H9 (cell line): ENCODE results near the gene CD8A. TPM values are rescaled to one million over a fixed set of nuclear protein-coding genes. Genes with fewer than 3 reads are reported as not detected.

Experiments
- DNase-seq: peaks from one replicate; pipeline ENCODE4 v3.0.0-alpha.2; 2017
- H2AFZ ChIP-seq: one replicate; pipeline ENCODE4 v1.6.1; 2013; ENCODE audit warnings: mild to moderate bottlenecking, low read length, control low read depth, moderate library complexity
- H2AK5ac ChIP-seq: 2 replicates; pipeline ENCODE4 v1.6.1; 2013; ENCODE audit warnings: low read length, control low read depth, mixed read lengths; ENCODE audit not compliant: insufficient read length
- H2BK120ac ChIP-seq: one replicate; pipeline ENCODE4 v1.6.1; 2013; ENCODE audit warnings: low read depth, mild to moderate bottlenecking, low read length, control low read depth, inconsistent platforms; ENCODE audit not compliant: poor library complexity, severe bottlenecking
- H2BK12ac ChIP-seq: 2 replicates; pipeline ENCODE4 v1.6.1; 2013; ENCODE audit warnings: low read length, control low read depth, mixed read lengths, low read depth; ENCODE audit not compliant: insufficient read length
- H2BK15ac ChIP-seq: 2 replicates; pipeline ENCODE4 v1.6.1; 2013; ENCODE audit warnings: low read depth, low read length, control low read depth
- H2BK20ac ChIP-seq: one replicate; pipeline ENCODE4 v1.6.1; 2013; ENCODE audit warnings: low read depth, mild to moderate bottlenecking, low read length, control low read depth, inconsistent platforms; ENCODE audit not compliant: poor library complexity, severe bottlenecking
- H2BK5ac ChIP-seq: 2 replicates; pipeline ENCODE4 v1.6.1; 2013; ENCODE audit warnings: low read length, control low read depth, mixed read lengths; ENCODE audit not compliant: insufficient read length
- H3K14ac ChIP-seq: 2 replicates; pipeline ENCODE4 v1.6.1; 2013; ENCODE audit warnings: low read length, control low read depth; ENCODE audit not compliant: insufficient read depth
- H3K18ac ChIP-seq: 2 replicates; pipeline ENCODE4 v1.6.1; 2013; ENCODE audit warnings: low read depth, mild to moderate bottlenecking, mixed read lengths, low read length, control low read depth; ENCODE audit not compliant: insufficient read length
- H3K23ac ChIP-seq: 2 replicates; pipeline ENCODE4 v1.6.1; 2013; ENCODE audit warnings: low read length, control low read depth, mixed read lengths, low read depth; ENCODE audit not compliant: insufficient read length
- H3K23me2 ChIP-seq: 2 replicates; pipeline ENCODE4 v1.6.1; 2013; ENCODE audit warnings: low read depth, mild to moderate bottlenecking, mixed read lengths, low read length, control low read depth; ENCODE audit not compliant: insufficient read length, poor library complexity, severe bottlenecking
- H3K27ac ChIP-seq: 2 replicates; pipeline ENCODE4 v1.5.1; 2013; ENCODE audit warnings: low read length, control low read depth, mixed read lengths, low read depth; ENCODE audit not compliant: insufficient read length
- H3K27me3 ChIP-seq: 2 replicates; pipeline ENCODE4 v1.6.1; 2013; ENCODE audit warnings: low read length, control low read depth, inconsistent platforms; ENCODE audit not compliant: insufficient read depth
- H3K4ac ChIP-seq: 2 replicates; pipeline ENCODE4 v1.6.1; 2013; ENCODE audit warnings: low read depth, mild to moderate bottlenecking, control low read depth, inconsistent platforms, low read length, moderate library complexity
- H3K4me1 ChIP-seq: 2 replicates; pipeline ENCODE4 v1.6.1; 2013; ENCODE audit warnings: low read length, control low read depth, inconsistent platforms; ENCODE audit not compliant: insufficient read depth
- H3K4me2 ChIP-seq: 2 replicates; pipeline ENCODE4 v1.6.1; 2013; ENCODE audit warnings: low read length, control low read depth, mixed read lengths; ENCODE audit not compliant: insufficient read length, insufficient read depth
- H3K56ac ChIP-seq: 2 replicates; pipeline ENCODE4 v1.6.1; 2013; ENCODE audit warnings: low read depth, mild to moderate bottlenecking, mixed read lengths, low read length, control low read depth; ENCODE audit not compliant: insufficient read length
- H3K79me1 ChIP-seq: 2 replicates; pipeline ENCODE4 v1.6.1; 2013; ENCODE audit warnings: low read depth, mild to moderate bottlenecking, moderate library complexity, low read length, control low read depth, inconsistent platforms; ENCODE audit not compliant: insufficient read depth, poor library complexity, severe bottlenecking
- H3K79me2 ChIP-seq: 2 replicates; pipeline ENCODE4 v1.6.1; 2013; ENCODE audit warnings: low read length, control low read depth, inconsistent platforms; ENCODE audit not compliant: insufficient read depth
- H3K9ac ChIP-seq: 2 replicates; pipeline ENCODE4 v1.6.1; 2013; ENCODE audit warnings: low read length, control low read depth, mixed read lengths; ENCODE audit not compliant: insufficient read length; ENCODE audit errors: extremely low read depth
- H3K9me3 ChIP-seq: one replicate; pipeline ENCODE4 v1.6.1; 2013; ENCODE audit warnings: low read depth, low read length, inconsistent platforms; ENCODE audit not compliant: control insufficient read depth
- H3T11ph ChIP-seq: one replicate; pipeline ENCODE4 v1.6.1; 2013; ENCODE audit warnings: mild to moderate bottlenecking, low read length, control low read depth, inconsistent platforms
- H4K20me1 ChIP-seq: one replicate; pipeline ENCODE4 v1.6.1; 2013; ENCODE audit not compliant: control insufficient read depth, insufficient read length, insufficient read depth
- H4K5ac ChIP-seq: 2 replicates; pipeline ENCODE4 v1.6.1; 2013; ENCODE audit warnings: low read depth, mild to moderate bottlenecking, mixed read lengths, low read length, control low read depth; ENCODE audit not compliant: insufficient read length
- H4K8ac ChIP-seq: replicated peaks from 2 replicates; pipeline ENCODE4 v1.6.1; 2013; ENCODE audit warnings: low read length, control low read depth, mixed read lengths, low read depth; ENCODE audit not compliant: insufficient read length
- H4K91ac ChIP-seq: 2 replicates; pipeline ENCODE4 v1.6.1; 2013; ENCODE audit warnings: low read depth, mild to moderate bottlenecking, moderate library complexity, mixed read lengths, low read length, control low read depth; ENCODE audit not compliant: insufficient read length
- H3K27ac Mint-ChIP-seq, 3 experiments: 2 replicates in 2 of 3; 3 replicates in 1 of 3; pipeline ENCODE4 v1.8.0; 2020 to 2021; ENCODE audit warnings: mixed read lengths in 3 of 3, mild to moderate bottlenecking in 1 of 3, moderate library complexity in 1 of 3
- H3K27me3 Mint-ChIP-seq: 2 replicates; pipeline ENCODE4 v1.8.0; 2021; ENCODE audit warnings: low read depth, mild to moderate bottlenecking, moderate library complexity, mixed read lengths
- H3K36me3 Mint-ChIP-seq, 3 experiments: 2 replicates in 2 of 3; 3 replicates in 1 of 3; pipeline ENCODE4 v1.8.0; 2020 to 2021; ENCODE audit warnings: low read depth in 3 of 3, mixed read lengths in 3 of 3; ENCODE audit not compliant: insufficient read depth in 1 of 3
- H3K4me1 Mint-ChIP-seq, 2 experiments: 2 replicates each; pipeline ENCODE4 v1.8.0; 2020; ENCODE audit warnings: mixed read lengths in 2 of 2
- H3K4me3 Mint-ChIP-seq, 2 experiments: 2 replicates in 1 of 2; 3 replicates in 1 of 2; pipeline ENCODE4 v1.8.0; 2020 to 2021; ENCODE audit warnings: mild to moderate bottlenecking in 2 of 2, mixed read lengths in 2 of 2, moderate library complexity in 1 of 2
- H3K9me3 Mint-ChIP-seq, 2 experiments: 2 replicates in 1 of 2; 3 replicates in 1 of 2; pipeline ENCODE4 v1.8.0; 2020; ENCODE audit warnings: mild to moderate bottlenecking in 2 of 2, mixed read lengths in 2 of 2, moderate library complexity in 1 of 2
- WGBS: extraction: QIAGEN DNeasy Blood & Tissue Kit; methylation state at CpG from one replicate; pipeline ENCODE4 v1.1.7; 2013; ENCODE audit warnings: missing lambda C conversion rate, low lambda C conversion rate, mixed read lengths; ENCODE audit not compliant: insufficient read length; ENCODE audit errors: extremely low coverage; 5-methylcytosine and 5-hydroxymethylcytosine counted together
- total RNA-seq: library from RNA; stranded (reverse); gene quantifications from 2 replicates; pipeline ENCODE4 v1.2.1, GENCODE V29; 2021
- TF ChIP-seq, protein P1 (sequence below): fragments of 200-600 bp; sonication (generic); conservative IDR thresholded peaks from 3 replicates; pipeline ENCODE4 v1.8.0; 2021; ENCODE audit warnings: antibody characterized with exemption, mild to moderate bottlenecking

CD8A gene
- total RNA-seq, 1 experiment from 2014 or later, result not detected

DNA sequence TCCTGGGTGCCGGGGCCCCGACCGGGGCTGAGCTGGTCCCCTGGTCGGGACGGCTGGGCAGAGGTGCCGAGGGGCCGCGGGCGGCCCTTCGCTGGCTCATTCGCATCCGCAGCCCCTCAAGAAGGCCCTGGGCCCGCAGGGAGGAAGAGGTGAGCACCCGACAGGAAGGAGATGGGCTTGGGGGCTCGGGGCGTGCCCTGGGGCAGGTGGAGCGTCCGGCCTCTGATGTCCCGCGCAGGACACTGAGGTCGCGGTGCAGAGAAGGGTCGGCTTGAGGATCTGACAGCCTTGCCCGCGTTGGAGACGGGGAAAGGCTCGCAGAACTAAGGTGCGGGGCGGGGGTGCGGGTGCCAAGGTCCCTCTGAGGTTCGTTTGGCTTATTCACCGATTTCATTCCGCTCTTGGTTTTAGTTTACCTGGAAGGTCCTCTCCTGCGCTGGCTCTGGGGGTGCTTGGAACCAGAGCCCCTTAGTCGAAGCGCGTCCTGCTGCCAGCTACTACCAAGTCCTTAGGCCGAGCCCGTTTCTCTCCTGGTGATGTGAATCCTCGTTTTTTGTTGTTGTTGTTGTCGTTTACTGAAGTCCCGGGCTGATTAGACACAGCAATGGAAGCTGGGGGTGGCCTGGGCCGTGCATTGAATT, 18.9 kb upstream of the CD8A start:
- no peak overlapping the region for H3K4me3 Mint-ChIP-seq
- no peak overlapping the region for H2BK120ac ChIP-seq
- TF ChIP-seq, protein P1, sequence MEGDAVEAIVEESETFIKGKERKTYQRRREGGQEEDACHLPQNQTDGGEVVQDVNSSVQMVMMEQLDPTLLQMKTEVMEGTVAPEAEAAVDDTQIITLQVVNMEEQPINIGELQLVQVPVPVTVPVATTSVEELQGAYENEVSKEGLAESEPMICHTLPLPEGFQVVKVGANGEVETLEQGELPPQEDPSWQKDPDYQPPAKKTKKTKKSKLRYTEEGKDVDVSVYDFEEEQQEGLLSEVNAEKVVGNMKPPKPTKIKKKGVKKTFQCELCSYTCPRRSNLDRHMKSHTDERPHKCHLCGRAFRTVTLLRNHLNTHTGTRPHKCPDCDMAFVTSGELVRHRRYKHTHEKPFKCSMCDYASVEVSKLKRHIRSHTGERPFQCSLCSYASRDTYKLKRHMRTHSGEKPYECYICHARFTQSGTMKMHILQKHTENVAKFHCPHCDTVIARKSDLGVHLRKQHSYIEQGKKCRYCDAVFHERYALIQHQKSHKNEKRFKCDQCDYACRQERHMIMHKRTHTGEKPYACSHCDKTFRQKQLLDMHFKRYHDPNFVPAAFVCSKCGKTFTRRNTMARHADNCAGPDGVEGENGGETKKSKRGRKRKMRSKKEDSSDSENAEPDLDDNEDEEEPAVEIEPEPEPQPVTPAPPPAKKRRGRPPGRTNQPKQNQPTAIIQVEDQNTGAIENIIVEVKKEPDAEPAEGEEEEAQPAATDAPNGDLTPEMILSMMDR, result no peak
- H3K27ac ChIP-seq, result no peak overlapping the region
- no peak overlapping the region for H4K5ac ChIP-seq
- no peak overlapping the region for H4K91ac ChIP-seq
- H3T11ph ChIP-seq, result no peak overlapping the region
- no peak overlapping the region for H3K14ac ChIP-seq
- no peak overlapping the region for H3K23ac ChIP-seq
- no peak overlapping the region for H2AFZ ChIP-seq
- no peak overlapping the region for H3K4me2 ChIP-seq
- no peaks in the 10 kb centered on the region for H3K79me1 ChIP-seq
- H2BK15ac ChIP-seq, result no peak overlapping the region
- H3K27me3 Mint-ChIP-seq, result peaks cover 42% of the 10 kb centered on the region
- no peak overlapping the region for H2BK12ac ChIP-seq
- peaks cover 3% of the 10 kb centered on the region; the same call in 1 of the 2 replicates for H3K4me1 ChIP-seq
- no peaks in the 10 kb centered on the region for H3K9me3 Mint-ChIP-seq
- peaks cover 11 to 15% of the 10 kb centered on the region in 2 experiments for H3K4me1 Mint-ChIP-seq
- no CpG with 5 or more reads among the region's 43 CpGs for WGBS
- peak; percentile 36 for DNase-seq
- H3K23me2 ChIP-seq, result peaks cover 10% of the 10 kb centered on the region
- H3K56ac ChIP-seq, result no peak overlapping the region
- H2BK5ac ChIP-seq, result no peak overlapping the region
- no peaks in the 10 kb centered on the region for H3K9me3 ChIP-seq
- H3K36me3 Mint-ChIP-seq, result no peaks in the 10 kb centered on the region
- no peak overlapping the region for H3K4ac ChIP-seq
- H3K27me3 ChIP-seq, result no peaks in the 10 kb centered on the region; the same call in 1 of the 2 replicates
- H3K9ac ChIP-seq, result no peak overlapping the region
- no peak overlapping the region for H2AK5ac ChIP-seq
- H3K18ac ChIP-seq, result no peak overlapping the region
- no peak overlapping the region for H2BK20ac ChIP-seq
- H4K8ac ChIP-seq, result no peak overlapping the region
- H3K79me2 ChIP-seq, result no peaks in the 10 kb centered on the region
- H3K27ac Mint-ChIP-seq, result no peak overlapping the region; a peak in 1 of 7 replicates
- H4K20me1 ChIP-seq, result no peaks in the 10 kb centered on the region
